ENCODE results near the gene SLC2A10.

Gene SLC2A10

DNA sequence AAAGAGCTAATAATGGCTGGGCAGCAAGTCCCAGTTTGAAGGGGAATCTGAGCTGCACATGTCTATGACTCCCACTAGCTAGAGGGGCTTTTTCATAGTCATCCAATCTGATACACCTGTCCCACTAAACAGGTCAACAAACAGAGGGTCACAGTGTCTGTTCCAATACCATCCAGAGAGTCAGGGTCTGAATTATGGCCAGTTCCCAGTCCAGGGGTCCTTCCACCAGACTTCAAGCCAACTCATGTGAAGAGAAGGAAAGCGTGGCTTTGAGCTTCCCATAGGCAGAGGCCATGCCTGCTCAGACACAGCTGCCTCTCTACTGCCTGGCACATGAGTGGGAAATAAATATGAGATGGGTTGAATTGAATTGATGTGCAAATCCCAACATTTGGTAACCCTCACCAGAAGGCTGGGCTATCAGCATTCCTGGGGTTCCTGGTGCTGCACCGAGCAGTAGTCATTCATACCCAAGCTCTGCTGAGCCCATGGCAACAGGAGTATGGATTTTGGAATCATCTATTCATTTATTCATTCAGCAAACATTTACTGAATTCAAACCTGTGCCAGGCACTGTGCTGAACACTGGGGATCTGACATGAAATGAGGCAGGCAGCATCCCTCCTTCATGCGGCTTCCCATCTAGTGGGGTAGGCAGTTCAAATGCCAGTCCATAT, 37.4 kb upstream of the SLC2A10 start:
- Histone ChIP-seq H3K9me3 (ENCODE audit: insufficient read depth, low read length) (peaks cover 14% of the 10 kb centered on the region; the same call in 1 of the 2 replicates), H2AFZ (ENCODE audit: low read depth, low read length, severe bottlenecking) (no peak overlapping the region), H3K27me3 (ENCODE audit: low read length) (no peaks in the 10 kb centered on the region), H3F3A (ENCODE audit: insufficient read depth) (no peaks in the 10 kb centered on the region), H3K9ac (ENCODE audit: low read length) (no peak overlapping the region), H4K20me1 (ENCODE audit: low read depth, low read length) (no peaks in the 10 kb centered on the region), H3K9me2 (replicated peaks; ENCODE audit: insufficient read depth, low read length) (no peaks in the 10 kb centered on the region), H3K4me2 (ENCODE audit: low read depth, low read length, poor library complexity, severe bottlenecking) (no peak overlapping the region), H3K79me2 (ENCODE audit: insufficient read depth, low read length) (no peaks in the 10 kb centered on the region), H3K4me3 (ENCODE audit: insufficient read depth, low read length, poor library complexity, severe bottlenecking) (no peak overlapping the region), H3K36me3 (ENCODE audit: low read length) (no peaks in the 10 kb centered on the region), H3K27ac (ENCODE audit: low read depth, low read length) (no peak overlapping the region)
- TF ChIP-seq, protein P1, sequence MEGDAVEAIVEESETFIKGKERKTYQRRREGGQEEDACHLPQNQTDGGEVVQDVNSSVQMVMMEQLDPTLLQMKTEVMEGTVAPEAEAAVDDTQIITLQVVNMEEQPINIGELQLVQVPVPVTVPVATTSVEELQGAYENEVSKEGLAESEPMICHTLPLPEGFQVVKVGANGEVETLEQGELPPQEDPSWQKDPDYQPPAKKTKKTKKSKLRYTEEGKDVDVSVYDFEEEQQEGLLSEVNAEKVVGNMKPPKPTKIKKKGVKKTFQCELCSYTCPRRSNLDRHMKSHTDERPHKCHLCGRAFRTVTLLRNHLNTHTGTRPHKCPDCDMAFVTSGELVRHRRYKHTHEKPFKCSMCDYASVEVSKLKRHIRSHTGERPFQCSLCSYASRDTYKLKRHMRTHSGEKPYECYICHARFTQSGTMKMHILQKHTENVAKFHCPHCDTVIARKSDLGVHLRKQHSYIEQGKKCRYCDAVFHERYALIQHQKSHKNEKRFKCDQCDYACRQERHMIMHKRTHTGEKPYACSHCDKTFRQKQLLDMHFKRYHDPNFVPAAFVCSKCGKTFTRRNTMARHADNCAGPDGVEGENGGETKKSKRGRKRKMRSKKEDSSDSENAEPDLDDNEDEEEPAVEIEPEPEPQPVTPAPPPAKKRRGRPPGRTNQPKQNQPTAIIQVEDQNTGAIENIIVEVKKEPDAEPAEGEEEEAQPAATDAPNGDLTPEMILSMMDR (IDR thresholded peaks at IDR 0.05; ENCODE audit: insufficient read depth, low read length, poor library complexity, severe bottlenecking), result no peak
- TF ChIP-seq EZH2phosphoT487 (conservative IDR thresholded peaks at IDR 0.05; ENCODE audit: low read length), result no peak

DNA sequence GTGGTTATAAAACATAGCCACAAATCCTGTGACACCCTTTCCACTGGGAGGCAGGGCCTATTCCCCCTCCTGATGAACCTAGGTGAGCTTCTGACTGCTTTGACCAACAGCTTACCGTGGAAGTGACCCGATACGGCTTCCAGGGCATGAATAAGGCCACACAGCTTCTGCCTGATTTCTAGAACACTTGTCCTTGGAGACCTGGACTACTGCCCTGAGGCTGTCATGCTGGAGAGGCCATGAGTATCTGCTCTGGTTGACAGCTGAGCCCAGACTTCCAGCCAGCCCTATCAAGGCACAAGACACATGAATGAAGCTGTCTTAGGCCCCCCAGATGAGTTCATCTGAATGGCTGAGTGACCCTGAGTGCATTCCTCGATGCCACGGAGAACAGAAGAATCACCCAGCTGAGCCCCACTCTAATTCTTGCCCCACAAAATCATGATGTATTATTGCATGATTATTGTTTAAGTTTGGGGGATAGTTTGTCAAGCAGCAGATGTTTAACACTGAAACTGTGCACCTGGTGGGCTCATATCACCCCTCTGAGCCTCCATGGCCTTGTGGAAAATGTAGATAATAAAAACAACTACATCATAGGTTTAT, 36.8 kb upstream of the SLC2A10 start:
- Histone ChIP-seq H3K79me2 (ENCODE audit: insufficient read depth, low read length) (no peaks in the 10 kb centered on the region), H3F3A (ENCODE audit: insufficient read depth) (no peaks in the 10 kb centered on the region), H3K36me3 (ENCODE audit: low read length) (no peaks in the 10 kb centered on the region), H3K4me3 (ENCODE audit: insufficient read depth, low read length, poor library complexity, severe bottlenecking) (no peak overlapping the region), H3K9me2 (replicated peaks; ENCODE audit: insufficient read depth, low read length) (no peaks in the 10 kb centered on the region), H3K9me3 (ENCODE audit: insufficient read depth, low read length) (peaks cover 14% of the 10 kb centered on the region; the same call in 1 of the 2 replicates), H3K27me3 (ENCODE audit: low read length) (no peaks in the 10 kb centered on the region), H3K27ac (ENCODE audit: low read depth, low read length) (no peak overlapping the region), H3K9ac (ENCODE audit: low read length) (no peak overlapping the region), H2AFZ (ENCODE audit: low read depth, low read length, severe bottlenecking) (no peak overlapping the region), H3K4me2 (ENCODE audit: low read depth, low read length, poor library complexity, severe bottlenecking) (no peak overlapping the region), H4K20me1 (ENCODE audit: low read depth, low read length) (no peaks in the 10 kb centered on the region)
- TF ChIP-seq, protein P1 (IDR thresholded peaks at IDR 0.05; ENCODE audit: insufficient read depth, low read length, poor library complexity, severe bottlenecking), result no peak
- TF ChIP-seq EZH2phosphoT487 (conservative IDR thresholded peaks at IDR 0.05; ENCODE audit: low read length), result no peak

DNA sequence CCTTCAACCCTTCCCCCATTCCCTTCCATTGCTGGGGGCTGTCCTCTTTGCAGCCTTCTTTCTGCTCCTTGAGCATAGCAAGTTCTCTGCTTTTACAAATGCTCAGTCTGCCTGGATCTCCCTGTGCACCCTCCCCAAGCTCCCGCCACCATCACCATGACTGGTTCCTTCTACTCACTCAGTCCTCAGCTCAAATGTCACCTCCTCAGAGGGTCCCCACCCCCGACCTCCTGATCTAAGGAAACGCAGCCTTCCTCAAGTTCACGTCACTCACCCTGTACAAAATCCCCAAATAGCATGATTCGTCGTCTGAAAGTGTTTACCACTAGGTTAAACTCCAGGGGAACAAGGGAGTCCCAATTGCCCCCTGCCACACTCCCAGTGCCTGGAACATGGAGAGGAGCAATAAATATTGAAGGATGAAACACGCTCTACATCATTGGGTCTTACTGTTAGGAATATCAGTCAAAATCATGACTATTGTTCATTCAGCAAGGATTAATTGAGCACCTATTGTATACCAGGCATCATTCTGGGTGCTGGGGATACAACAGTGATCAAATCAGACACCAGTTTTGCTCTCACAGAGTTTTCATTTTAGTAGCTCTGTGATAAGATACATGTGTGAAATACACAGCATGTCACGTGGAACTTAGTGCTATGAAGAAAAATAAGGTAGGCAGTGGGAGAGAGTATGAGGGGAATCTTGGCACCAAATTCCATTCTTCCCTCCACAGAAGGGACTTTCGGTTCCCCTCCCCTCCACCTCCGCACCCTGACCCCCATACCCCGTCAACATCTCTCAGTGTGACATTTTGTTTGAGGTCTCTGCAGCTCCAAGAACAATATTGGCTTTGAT, 35.8 kb upstream of the SLC2A10 start:
- Histone ChIP-seq H3K9ac (ENCODE audit: low read length) (no peak overlapping the region), H3K36me3 (ENCODE audit: low read length) (no peaks in the 10 kb centered on the region), H2AFZ (ENCODE audit: low read depth, low read length, severe bottlenecking) (no peak overlapping the region), H3K27ac (ENCODE audit: low read depth, low read length) (no peak overlapping the region), H3F3A (ENCODE audit: insufficient read depth) (no peaks in the 10 kb centered on the region), H3K4me2 (ENCODE audit: low read depth, low read length, poor library complexity, severe bottlenecking) (no peak overlapping the region), H3K9me3 (ENCODE audit: insufficient read depth, low read length) (peaks cover 14% of the 10 kb centered on the region; the same call in 1 of the 2 replicates), H4K20me1 (ENCODE audit: low read depth, low read length) (no peaks in the 10 kb centered on the region), H3K4me3 (ENCODE audit: insufficient read depth, low read length, poor library complexity, severe bottlenecking) (no peak overlapping the region), H3K9me2 (replicated peaks; ENCODE audit: insufficient read depth, low read length) (no peaks in the 10 kb centered on the region), H3K79me2 (ENCODE audit: insufficient read depth, low read length) (no peaks in the 10 kb centered on the region), H3K27me3 (ENCODE audit: low read length) (no peaks in the 10 kb centered on the region)
- no peak for TF ChIP-seq EZH2phosphoT487 (conservative IDR thresholded peaks at IDR 0.05; ENCODE audit: low read length)
- TF ChIP-seq, protein P1 (IDR thresholded peaks at IDR 0.05; ENCODE audit: insufficient read depth, low read length, poor library complexity, severe bottlenecking), result no peak
